ENCODE measurements around the gene ZCCHC10.

- TF ChIP-seq, protein P1, sequence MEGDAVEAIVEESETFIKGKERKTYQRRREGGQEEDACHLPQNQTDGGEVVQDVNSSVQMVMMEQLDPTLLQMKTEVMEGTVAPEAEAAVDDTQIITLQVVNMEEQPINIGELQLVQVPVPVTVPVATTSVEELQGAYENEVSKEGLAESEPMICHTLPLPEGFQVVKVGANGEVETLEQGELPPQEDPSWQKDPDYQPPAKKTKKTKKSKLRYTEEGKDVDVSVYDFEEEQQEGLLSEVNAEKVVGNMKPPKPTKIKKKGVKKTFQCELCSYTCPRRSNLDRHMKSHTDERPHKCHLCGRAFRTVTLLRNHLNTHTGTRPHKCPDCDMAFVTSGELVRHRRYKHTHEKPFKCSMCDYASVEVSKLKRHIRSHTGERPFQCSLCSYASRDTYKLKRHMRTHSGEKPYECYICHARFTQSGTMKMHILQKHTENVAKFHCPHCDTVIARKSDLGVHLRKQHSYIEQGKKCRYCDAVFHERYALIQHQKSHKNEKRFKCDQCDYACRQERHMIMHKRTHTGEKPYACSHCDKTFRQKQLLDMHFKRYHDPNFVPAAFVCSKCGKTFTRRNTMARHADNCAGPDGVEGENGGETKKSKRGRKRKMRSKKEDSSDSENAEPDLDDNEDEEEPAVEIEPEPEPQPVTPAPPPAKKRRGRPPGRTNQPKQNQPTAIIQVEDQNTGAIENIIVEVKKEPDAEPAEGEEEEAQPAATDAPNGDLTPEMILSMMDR (IDR thresholded peaks at IDR 0.05; ENCODE audit: low read length) = no peak
- no peak for TF ChIP-seq EZH2phosphoT487 (IDR thresholded peaks at IDR 0.05; ENCODE audit: low read length)
Measured at GRCh38 chr5:132971483-132972435, 54.6 kb downstream of the ZCCHC10 start.

All from MM.1S (cell line).